ENCODE results near the gene IRX2. TPM values are rescaled to one million over a fixed set of nuclear protein-coding genes. Genes with fewer than 3 reads are reported as not detected.

Gene IRX2
- total RNA-seq, 1 donor from 2014 or later: not detected

DNA sequence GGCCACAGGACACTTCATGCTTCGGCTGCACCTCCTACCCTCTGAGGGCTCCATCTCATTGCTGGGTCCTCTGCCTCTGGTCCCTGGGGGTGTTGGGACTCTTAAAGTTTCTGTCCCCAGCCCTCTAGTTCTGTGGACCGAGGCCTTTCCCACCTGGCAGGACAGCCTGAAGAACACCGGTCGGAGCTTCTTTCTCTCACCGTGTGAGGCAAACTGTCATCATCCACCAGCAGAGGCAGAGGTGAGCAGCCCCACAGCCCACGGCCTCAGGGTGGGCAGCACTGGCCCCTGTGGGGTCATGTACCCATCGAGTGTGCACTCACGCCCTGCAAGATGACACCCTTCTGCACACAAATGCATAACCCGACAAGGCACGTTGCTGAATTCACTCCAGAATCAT is 49.9 kb downstream of the IRX2 start:
- Mint-ChIP-seq H3K9me3 (no peaks in the 10 kb centered on the region), H3K36me3 (ENCODE audit: low read depth) (no peaks in the 10 kb centered on the region), H3K27ac (no peak overlapping the region), H3K4me3 (no peak overlapping the region), H3K27me3 (no peaks in the 10 kb centered on the region), H3K4me1 (no peaks in the 10 kb centered on the region)
- ChIA-PET CTCF (no interaction called here), POLR2A (no interaction called here)
- ATAC-seq (ENCODE audit: low read depth) (no peak), DNase-seq (no peak)
- TF ChIP-seq, protein P1, sequence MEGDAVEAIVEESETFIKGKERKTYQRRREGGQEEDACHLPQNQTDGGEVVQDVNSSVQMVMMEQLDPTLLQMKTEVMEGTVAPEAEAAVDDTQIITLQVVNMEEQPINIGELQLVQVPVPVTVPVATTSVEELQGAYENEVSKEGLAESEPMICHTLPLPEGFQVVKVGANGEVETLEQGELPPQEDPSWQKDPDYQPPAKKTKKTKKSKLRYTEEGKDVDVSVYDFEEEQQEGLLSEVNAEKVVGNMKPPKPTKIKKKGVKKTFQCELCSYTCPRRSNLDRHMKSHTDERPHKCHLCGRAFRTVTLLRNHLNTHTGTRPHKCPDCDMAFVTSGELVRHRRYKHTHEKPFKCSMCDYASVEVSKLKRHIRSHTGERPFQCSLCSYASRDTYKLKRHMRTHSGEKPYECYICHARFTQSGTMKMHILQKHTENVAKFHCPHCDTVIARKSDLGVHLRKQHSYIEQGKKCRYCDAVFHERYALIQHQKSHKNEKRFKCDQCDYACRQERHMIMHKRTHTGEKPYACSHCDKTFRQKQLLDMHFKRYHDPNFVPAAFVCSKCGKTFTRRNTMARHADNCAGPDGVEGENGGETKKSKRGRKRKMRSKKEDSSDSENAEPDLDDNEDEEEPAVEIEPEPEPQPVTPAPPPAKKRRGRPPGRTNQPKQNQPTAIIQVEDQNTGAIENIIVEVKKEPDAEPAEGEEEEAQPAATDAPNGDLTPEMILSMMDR (IDR thresholded peaks at IDR 0.05): no peak
- intact Hi-C loops (cut with micrococcal nuclease): no loop called here

DNA sequence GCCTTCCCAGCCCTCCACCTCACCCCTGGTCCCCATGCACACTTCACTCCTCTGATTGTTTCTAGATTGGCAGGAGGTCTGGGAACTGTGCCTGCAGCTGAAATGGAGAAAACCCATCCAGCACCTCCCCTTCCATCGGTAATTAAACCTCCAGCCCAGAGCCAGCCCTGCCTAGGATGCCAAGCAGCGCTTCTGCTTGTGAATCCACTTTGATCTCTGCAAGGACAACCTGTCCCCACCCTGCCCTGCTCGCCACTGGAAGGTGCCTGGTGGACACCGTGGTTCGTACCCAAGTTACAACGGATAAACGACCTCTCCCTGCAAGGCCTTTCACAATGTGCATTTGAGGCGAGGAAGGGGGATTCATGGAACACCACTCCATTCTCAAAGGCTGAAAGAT is 50.6 kb downstream of the IRX2 start:
- POLR2A ChIA-PET: no interaction called here
- H3K27me3 Mint-ChIP-seq: no peaks in the 10 kb centered on the region
- ATAC-seq (ENCODE audit: low read depth) (no peak), DNase-seq (no peak)
- H3K27ac Mint-ChIP-seq: no peak overlapping the region
- no peaks in the 10 kb centered on the region for H3K36me3 Mint-ChIP-seq (ENCODE audit: low read depth)
- H3K4me3 Mint-ChIP-seq: no peak overlapping the region
- intact Hi-C loops (cut with micrococcal nuclease): no loop called here
- no peaks in the 10 kb centered on the region for H3K9me3 Mint-ChIP-seq
- TF ChIP-seq, protein P1 (IDR thresholded peaks at IDR 0.05): no peak
- CTCF ChIA-PET: no interaction called here
- no peaks in the 10 kb centered on the region for H3K4me1 Mint-ChIP-seq

DNA sequence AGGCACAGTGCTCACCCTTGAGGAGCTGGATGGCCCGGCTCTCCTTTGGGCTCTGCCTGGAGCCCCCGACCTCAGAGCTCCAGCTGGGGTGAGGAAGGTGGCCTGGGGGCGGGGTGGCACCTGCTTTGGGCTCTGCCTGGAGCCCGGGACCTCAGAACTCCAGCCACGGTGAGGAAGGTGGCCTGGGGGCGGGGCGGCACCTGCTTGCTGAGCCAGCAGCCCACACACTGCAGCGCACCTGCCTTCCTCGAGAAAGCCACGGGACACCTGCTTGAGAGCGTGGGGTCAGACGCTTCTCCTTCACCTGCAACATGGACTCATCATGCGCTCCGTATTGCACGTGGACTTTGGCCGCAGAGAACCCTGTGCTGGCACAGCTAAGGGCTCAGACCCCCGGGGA is 51.8 kb downstream of the IRX2 start:
- ATAC-seq (ENCODE audit: low read depth) (no peak), DNase-seq (no peak)
- Mint-ChIP-seq H3K36me3 (ENCODE audit: low read depth) (no peaks in the 10 kb centered on the region), H3K4me1 (no peaks in the 10 kb centered on the region), H3K4me3 (no peak overlapping the region), H3K9me3 (no peaks in the 10 kb centered on the region), H3K27ac (no peak overlapping the region), H3K27me3 (no peaks in the 10 kb centered on the region)
- POLR2A ChIA-PET: no interaction called here
- TF ChIP-seq, protein P1 (IDR thresholded peaks at IDR 0.05): no peak
- intact Hi-C loops (cut with micrococcal nuclease): no loop called here
- CTCF ChIA-PET: no interaction called here

DNA sequence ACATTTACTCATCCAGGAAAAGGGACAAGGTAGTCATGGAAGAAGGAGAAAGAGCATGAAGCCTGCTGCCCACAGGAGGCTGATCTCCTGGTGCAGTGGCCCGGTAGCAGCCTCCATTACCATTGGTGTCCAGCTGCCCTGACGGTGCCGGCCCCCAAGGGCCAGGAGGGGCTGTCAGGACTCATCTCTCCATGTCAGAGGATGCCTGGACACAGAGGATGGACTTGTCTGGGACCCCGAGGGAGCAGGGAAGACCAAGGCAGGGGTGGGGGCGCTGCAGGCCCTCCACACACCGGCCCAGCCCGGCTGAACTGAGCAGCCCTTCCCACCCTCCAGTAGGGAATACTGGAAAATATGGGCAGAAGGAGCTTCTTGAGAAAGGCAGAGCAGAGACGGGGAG is 52.2 kb downstream of the IRX2 start:
- ATAC-seq (ENCODE audit: low read depth) (no peak), DNase-seq (no peak)
- no peak overlapping the region for H3K4me3 Mint-ChIP-seq
- no peaks in the 10 kb centered on the region for H3K27me3 Mint-ChIP-seq
- ChIA-PET CTCF (no interaction called here), POLR2A (no interaction called here)
- no peaks in the 10 kb centered on the region for H3K9me3 Mint-ChIP-seq
- intact Hi-C loops (cut with micrococcal nuclease): no loop called here
- TF ChIP-seq, protein P1 (IDR thresholded peaks at IDR 0.05): no peak
- H3K36me3 Mint-ChIP-seq (ENCODE audit: low read depth): no peaks in the 10 kb centered on the region
- H3K27ac Mint-ChIP-seq: no peak overlapping the region
- no peaks in the 10 kb centered on the region for H3K4me1 Mint-ChIP-seq

DNA sequence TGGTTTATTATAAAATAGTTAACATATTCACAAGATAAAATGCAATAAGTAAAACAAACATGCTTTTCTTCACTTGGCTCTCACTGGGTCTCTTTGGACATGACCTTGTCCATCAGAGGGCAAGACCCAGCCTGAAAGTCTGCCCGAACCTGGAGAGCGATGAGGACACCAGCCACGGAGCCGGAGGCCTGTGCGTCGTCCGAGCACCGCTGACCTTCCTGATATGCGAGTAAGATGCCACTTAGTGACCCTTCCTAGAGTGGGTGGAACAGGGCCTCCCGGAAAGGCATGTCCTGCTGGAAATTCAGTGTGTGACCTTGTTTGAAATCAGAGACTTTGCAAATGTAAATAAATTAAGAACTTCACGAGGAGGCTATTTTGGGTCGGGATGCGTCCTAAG is 52.9 kb downstream of the IRX2 start:
- CTCF ChIA-PET: no interaction called here
- POLR2A ChIA-PET: no interaction called here
- Mint-ChIP-seq H3K27ac (no peak overlapping the region), H3K27me3 (no peaks in the 10 kb centered on the region), H3K4me1 (no peaks in the 10 kb centered on the region), H3K9me3 (no peaks in the 10 kb centered on the region), H3K36me3 (ENCODE audit: low read depth) (no peaks in the 10 kb centered on the region), H3K4me3 (no peak overlapping the region)
- TF ChIP-seq, protein P1 (IDR thresholded peaks at IDR 0.05): no peak
- intact Hi-C loops (cut with micrococcal nuclease): no loop called here
- DNase-seq: no peak
- no peak for ATAC-seq (ENCODE audit: low read depth)
